PC-3 (cell line): ENCODE data around the gene PDPK1. TPM values are rescaled to one million over a fixed set of nuclear protein-coding genes. Genes with fewer than 3 reads are reported as not detected.

Source experiments
- ATAC-seq: fragments of 200-7000 bp; cut with Tn5 transposase; 2 replicates; pipeline ENCODE4 v1.9.1; 2020; ENCODE audit warnings: mild to moderate bottlenecking, moderate library complexity
- BruUV-seq: library from RNA; stranded (reverse); fragments of 400-500 nt; replicated peaks from 2 replicates; lab custom pipeline; 2021; lab: Mats Ljungman, UMichigan
- CTCF ChIA-PET: fragments of 300-600 bp; sonication (Branson Sonifier 250); formaldehyde crosslinking; loops from one replicate; lab custom pipeline; 2022; ENCODE audit warnings: antibody characterized with exemption; lab: Charles Lee
- POLR2A ChIA-PET: fragments of 300-600 bp; sonication (Branson Sonifier 250); formaldehyde crosslinking; loops from one replicate; lab custom pipeline; 2022; ENCODE audit warnings: antibody characterized with exemption; ENCODE audit not compliant: unreplicated experiment; lab: Charles Lee
- DNase-seq: peaks from one replicate; pipeline ENCODE4 v3.0.0-alpha.2; 2015
- H2AFZ ChIP-seq: fragments of 300-600 bp; sonication (generic); 2 replicates; pipeline ENCODE4 v1.6.0; 2016; ENCODE audit warnings: antibody characterized with exemption, low read length
- H3F3A ChIP-seq: fragments of 300-600 bp; sonication (generic); one replicate; pipeline ENCODE4 v1.6.0; 2017; ENCODE audit warnings: antibody characterized with exemption, low read length, control low read depth, mild to moderate bottlenecking; ENCODE audit not compliant: unreplicated experiment
- H3K27ac ChIP-seq: fragments of 300-600 bp; sonication (generic); 2 replicates; pipeline ENCODE4 v1.5.1; 2016; ENCODE audit warnings: mild to moderate bottlenecking, low read length
- H3K27me3 ChIP-seq: fragments of 300-600 bp; sonication (generic); 2 replicates; pipeline ENCODE4 v1.6.1; 2016; ENCODE audit warnings: low read length, mixed read lengths
- H3K36me3 ChIP-seq: fragments of 300-600 bp; sonication (generic); 2 replicates; pipeline ENCODE4 v1.6.1; 2016; ENCODE audit warnings: low read depth, mixed run types, low read length, mixed read lengths
- H3K4me1 ChIP-seq: fragments of 300-600 bp; sonication (generic); 2 replicates; pipeline ENCODE4 v1.5.1; 2016; ENCODE audit warnings: low read length; ENCODE audit not compliant: insufficient read depth
- H3K4me2 ChIP-seq: fragments of 300-600 bp; sonication (generic); 2 replicates; pipeline ENCODE4 v1.6.0; 2016; ENCODE audit warnings: low read length
- H3K4me3 ChIP-seq: fragments of 300-600 bp; sonication (generic); 2 replicates; pipeline ENCODE4 v1.5.1; 2016; ENCODE audit warnings: mild to moderate bottlenecking, low read length, mixed read lengths
- H3K79me2 ChIP-seq: fragments of 300-600 bp; sonication (generic); 2 replicates; pipeline ENCODE4 v1.6.1; 2017; ENCODE audit warnings: low read length, mixed read lengths
- H3K9ac ChIP-seq: fragments of 300-600 bp; sonication (generic); 2 replicates; pipeline ENCODE4 v1.6.0; 2016; ENCODE audit warnings: mild to moderate bottlenecking, low read length
- H3K9me2 ChIP-seq: fragments of 300-600 bp; sonication (generic); replicated peaks from 2 replicates; pipeline ENCODE4 v1.6.1; 2016; ENCODE audit warnings: mixed run types, low read length, mixed read lengths
- H3K9me3 ChIP-seq: fragments of 300-600 bp; sonication (generic); 2 replicates; pipeline ENCODE4 v1.6.1; 2016; ENCODE audit warnings: low read length, mixed read lengths
- H4K20me1 ChIP-seq: fragments of 300-600 bp; sonication (generic); 2 replicates; pipeline ENCODE4 v1.6.1; 2016; ENCODE audit warnings: low read length, mixed read lengths
- EZH2 ChIP-seq: fragments of 300-600 bp; sonication (generic); IDR thresholded peaks from one replicate; pipeline ENCODE4 v1.6.1; 2017; ENCODE audit warnings: antibody characterized with exemption, mild to moderate bottlenecking, low read length; ENCODE audit not compliant: unreplicated experiment
- EZH2phosphoT487 ChIP-seq: fragments of 300-600 bp; sonication (generic); IDR thresholded peaks from 2 replicates; pipeline ENCODE4 v1.6.1; 2018; ENCODE audit warnings: mild to moderate bottlenecking, antibody characterized with exemption, low read length, borderline replicate concordance
- intact Hi-C: fragments of 100-400 bp; cut with micrococcal nuclease; formaldehyde crosslinking; loops from 2 replicates; pipeline ENCODE4 v1.9.0; 2023
- total RNA-seq: library from RNA; depleted of rRNA; stranded (reverse); fragments of >200 nt; gene quantifications from 2 replicates; pipeline ENCODE4 v1.2.3, GENCODE V29; 2014
- TF ChIP-seq, protein P1 (sequence below): fragments of 300-600 bp; sonication (generic); conservative IDR thresholded peaks from 2 replicates; pipeline ENCODE4 v1.5.1; 2017; ENCODE audit warnings: antibody characterized with exemption, low read depth, mild to moderate bottlenecking, low read length

The PDPK1 gene
- total RNA-seq, 1 experiment from 2014 or later = 13.7 TPM

DNA sequence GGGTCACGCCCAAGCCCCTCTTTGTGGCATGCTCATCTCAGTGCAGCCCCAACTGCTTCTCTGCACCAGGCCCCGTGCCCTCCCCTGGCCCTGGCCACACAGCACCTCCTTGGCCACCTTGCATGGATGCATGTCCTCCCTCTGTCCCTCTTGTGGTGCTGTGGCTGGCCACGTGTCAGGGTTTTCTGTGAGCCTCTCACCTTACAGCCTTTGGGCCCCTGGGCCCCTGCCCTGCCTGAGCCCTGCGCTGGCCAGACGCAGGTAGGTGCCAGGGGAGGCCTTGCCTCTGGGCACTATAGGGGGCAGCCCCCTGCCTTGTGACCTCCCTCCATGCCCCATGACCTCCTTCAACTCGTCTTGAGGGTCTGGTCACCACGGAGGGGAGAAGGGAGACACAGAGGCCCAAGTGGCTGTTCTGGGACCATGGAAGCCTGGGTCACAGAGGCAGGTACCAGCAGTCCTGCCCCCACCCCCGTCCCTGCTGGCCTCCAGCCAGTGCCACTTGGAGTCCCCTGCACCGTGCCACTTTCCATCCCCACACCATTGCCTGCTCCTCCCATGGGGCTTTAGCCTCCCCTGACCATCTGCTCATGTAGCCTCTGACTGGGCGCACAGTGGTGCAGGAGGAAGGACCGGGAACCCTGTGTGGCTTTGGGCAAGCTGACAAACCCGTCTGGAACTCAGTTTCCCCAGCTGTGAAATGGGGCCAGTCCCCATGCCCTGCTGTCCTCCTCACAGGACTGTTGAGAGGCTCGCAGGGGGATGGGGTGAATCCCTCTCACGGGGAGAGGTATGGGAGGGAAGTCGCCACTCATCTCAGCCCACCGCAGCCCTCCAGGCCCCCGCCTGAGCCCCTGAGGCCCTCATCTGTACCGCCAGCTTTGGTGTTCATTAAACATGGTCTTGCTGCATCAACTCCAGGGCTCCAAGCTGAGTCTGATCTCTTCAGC, 35.6 kb upstream of the PDPK1 start:
- Histone ChIP-seq H3K4me2 (no peak overlapping the region), H3F3A (no peaks in the 10 kb centered on the region), H2AFZ (no peak overlapping the region), H3K9me2 (no peaks in the 10 kb centered on the region), H3K27ac (no peak overlapping the region), H4K20me1 (no peaks in the 10 kb centered on the region), H3K4me1 (no peaks in the 10 kb centered on the region), H3K27me3 (no peaks in the 10 kb centered on the region), H3K9me3 (no peaks in the 10 kb centered on the region), H3K9ac (no peak overlapping the region), H3K79me2 (no peaks in the 10 kb centered on the region), H3K36me3 (no peaks in the 10 kb centered on the region), H3K4me3 (no peak overlapping the region)
- TF ChIP-seq, protein P1, sequence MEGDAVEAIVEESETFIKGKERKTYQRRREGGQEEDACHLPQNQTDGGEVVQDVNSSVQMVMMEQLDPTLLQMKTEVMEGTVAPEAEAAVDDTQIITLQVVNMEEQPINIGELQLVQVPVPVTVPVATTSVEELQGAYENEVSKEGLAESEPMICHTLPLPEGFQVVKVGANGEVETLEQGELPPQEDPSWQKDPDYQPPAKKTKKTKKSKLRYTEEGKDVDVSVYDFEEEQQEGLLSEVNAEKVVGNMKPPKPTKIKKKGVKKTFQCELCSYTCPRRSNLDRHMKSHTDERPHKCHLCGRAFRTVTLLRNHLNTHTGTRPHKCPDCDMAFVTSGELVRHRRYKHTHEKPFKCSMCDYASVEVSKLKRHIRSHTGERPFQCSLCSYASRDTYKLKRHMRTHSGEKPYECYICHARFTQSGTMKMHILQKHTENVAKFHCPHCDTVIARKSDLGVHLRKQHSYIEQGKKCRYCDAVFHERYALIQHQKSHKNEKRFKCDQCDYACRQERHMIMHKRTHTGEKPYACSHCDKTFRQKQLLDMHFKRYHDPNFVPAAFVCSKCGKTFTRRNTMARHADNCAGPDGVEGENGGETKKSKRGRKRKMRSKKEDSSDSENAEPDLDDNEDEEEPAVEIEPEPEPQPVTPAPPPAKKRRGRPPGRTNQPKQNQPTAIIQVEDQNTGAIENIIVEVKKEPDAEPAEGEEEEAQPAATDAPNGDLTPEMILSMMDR = no peak
- TF ChIP-seq EZH2phosphoT487 = no peak
- TF ChIP-seq EZH2 = no peak
- DNase-seq (no peak), ATAC-seq (no peak)
- CTCF ChIA-PET = interaction anchor here (0.6 kb wide), 1 partner anchor 525 kb away, joined by 12 read pairs; no protein-coding TSS in a partner anchor
- BruUV-seq = no TSS peak
- intact Hi-C loops = loop anchor here (1.0 kb wide), 1 partner anchor 72 kb away; no protein-coding TSS in a partner anchor
- POLR2A ChIA-PET = no interaction called here

DNA sequence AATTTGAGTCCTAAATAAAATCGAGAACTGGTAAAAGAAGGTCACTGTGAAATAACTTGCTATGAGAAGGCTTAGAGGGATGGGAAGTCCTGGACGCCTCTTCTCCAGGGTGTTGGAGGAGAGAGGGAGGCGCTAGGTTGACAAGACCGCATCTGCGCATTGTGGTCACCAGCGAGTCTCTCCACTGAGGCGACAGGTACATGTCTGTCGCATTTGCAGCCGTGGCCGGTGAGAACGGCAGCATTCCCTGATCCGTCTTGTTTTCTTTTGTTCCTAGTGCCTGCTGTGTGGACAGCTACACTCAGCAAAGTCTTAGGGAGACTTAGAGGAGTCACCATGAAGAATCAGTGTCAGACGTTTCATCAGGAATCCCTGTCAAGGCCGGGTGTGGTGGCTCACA, 32.1 kb upstream of the PDPK1 start:
- no peak overlapping the region for H2AFZ ChIP-seq
- no peaks in the 10 kb centered on the region for H3K27me3 ChIP-seq
- H3K4me2 ChIP-seq = no peak overlapping the region
- H3K27ac ChIP-seq = no peak overlapping the region
- no peaks in the 10 kb centered on the region for H3K79me2 ChIP-seq
- no peaks in the 10 kb centered on the region for H3K4me1 ChIP-seq
- no peak overlapping the region for H3K4me3 ChIP-seq
- no peak overlapping the region for H3K9ac ChIP-seq
- TF ChIP-seq, protein P1 = no peak
- TF ChIP-seq EZH2 (no peak), EZH2phosphoT487 (no peak)
- ATAC-seq = no peak
- no peaks in the 10 kb centered on the region for H3K36me3 ChIP-seq
- intact Hi-C loops = no loop called here
- H3F3A ChIP-seq = no peaks in the 10 kb centered on the region
- no peaks in the 10 kb centered on the region for H3K9me2 ChIP-seq
- no TSS peak for BruUV-seq
- H3K9me3 ChIP-seq = no peaks in the 10 kb centered on the region
- ChIA-PET POLR2A (no interaction called here), CTCF (no interaction called here)
- no peak for DNase-seq
- H4K20me1 ChIP-seq = no peaks in the 10 kb centered on the region
